ENCODE results near the gene TNNC2.

DNA sequence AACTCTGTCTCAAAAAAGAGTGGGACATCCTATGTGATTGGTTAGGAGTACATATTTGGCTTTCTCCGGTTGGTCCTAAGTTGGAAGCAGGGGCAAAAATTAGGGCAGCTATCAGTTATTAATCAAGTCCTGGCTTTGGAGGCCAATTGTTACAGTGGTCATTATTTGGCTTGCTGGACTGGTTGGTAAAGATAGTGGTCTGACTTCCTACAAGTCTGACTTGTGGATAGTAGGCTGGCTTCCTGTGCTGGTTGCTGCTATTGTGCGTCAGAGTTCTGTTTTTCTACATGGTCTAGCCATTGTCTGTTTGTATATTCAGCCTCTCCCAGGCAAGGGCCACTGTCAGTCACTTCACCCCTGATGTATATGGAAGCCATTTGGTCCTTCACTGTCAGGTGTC lies 23.1 kb upstream of the TNNC2 start:
- TF ChIP-seq, protein P1, sequence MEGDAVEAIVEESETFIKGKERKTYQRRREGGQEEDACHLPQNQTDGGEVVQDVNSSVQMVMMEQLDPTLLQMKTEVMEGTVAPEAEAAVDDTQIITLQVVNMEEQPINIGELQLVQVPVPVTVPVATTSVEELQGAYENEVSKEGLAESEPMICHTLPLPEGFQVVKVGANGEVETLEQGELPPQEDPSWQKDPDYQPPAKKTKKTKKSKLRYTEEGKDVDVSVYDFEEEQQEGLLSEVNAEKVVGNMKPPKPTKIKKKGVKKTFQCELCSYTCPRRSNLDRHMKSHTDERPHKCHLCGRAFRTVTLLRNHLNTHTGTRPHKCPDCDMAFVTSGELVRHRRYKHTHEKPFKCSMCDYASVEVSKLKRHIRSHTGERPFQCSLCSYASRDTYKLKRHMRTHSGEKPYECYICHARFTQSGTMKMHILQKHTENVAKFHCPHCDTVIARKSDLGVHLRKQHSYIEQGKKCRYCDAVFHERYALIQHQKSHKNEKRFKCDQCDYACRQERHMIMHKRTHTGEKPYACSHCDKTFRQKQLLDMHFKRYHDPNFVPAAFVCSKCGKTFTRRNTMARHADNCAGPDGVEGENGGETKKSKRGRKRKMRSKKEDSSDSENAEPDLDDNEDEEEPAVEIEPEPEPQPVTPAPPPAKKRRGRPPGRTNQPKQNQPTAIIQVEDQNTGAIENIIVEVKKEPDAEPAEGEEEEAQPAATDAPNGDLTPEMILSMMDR (IDR thresholded peaks at IDR 0.05; ENCODE audit: low read length), result no peak
- no peak for TF ChIP-seq EZH2 (IDR thresholded peaks at IDR 0.05; ENCODE audit: borderline replicate concordance, low read length)
